ENCODE data around the gene SKAP1.
"Not testable (repeated sequence)": the region's sequence is repeated elsewhere in the genome, so short reads cannot be mapped to it uniquely, and the experiment has no call there.

Gene SKAP1

GRCh38 chr17:48427598-48427997 lies 2.4 kb downstream of the SKAP1 start:
- TF ChIP-seq, protein P1, sequence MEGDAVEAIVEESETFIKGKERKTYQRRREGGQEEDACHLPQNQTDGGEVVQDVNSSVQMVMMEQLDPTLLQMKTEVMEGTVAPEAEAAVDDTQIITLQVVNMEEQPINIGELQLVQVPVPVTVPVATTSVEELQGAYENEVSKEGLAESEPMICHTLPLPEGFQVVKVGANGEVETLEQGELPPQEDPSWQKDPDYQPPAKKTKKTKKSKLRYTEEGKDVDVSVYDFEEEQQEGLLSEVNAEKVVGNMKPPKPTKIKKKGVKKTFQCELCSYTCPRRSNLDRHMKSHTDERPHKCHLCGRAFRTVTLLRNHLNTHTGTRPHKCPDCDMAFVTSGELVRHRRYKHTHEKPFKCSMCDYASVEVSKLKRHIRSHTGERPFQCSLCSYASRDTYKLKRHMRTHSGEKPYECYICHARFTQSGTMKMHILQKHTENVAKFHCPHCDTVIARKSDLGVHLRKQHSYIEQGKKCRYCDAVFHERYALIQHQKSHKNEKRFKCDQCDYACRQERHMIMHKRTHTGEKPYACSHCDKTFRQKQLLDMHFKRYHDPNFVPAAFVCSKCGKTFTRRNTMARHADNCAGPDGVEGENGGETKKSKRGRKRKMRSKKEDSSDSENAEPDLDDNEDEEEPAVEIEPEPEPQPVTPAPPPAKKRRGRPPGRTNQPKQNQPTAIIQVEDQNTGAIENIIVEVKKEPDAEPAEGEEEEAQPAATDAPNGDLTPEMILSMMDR (conservative IDR thresholded peaks at IDR 0.05): no peak
- no peak for TF ChIP-seq ZFX (IDR thresholded peaks at IDR 0.05)
- no peak overlapping the region for H3K27ac ChIP-seq

DNA sequence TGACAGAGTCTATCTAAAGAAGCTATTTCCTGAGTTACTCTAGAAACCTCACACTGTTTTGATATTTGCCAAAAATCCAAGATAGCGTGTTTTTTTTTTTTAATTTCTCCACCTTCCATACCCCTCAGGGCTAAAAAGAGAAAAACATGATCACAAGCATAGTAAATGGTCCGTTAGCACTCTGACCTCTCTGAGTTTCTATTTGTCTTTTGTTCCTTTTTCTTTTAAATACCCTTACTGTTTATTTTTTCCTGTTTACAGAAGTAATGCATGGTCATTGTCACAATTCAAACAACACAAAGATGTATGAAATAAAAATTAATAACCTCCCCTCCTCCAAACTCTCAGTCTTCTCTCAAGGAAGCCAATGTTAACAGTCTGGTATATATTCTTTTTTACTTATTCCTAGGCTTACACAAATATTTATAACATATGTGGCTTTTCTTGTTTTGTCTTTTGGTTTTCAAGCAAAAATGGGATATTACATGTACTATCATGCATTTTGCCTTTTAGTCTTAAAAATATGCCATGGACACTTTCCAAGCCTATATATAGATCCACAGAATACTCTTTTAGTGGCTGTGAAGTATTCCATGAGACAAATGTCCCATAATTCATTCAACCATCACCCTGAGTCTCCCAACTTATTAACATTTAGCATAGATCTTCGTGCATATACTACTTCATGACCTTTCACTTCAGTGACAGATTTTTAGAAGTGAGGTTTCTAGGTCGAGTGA lies 3.1 kb downstream of the SKAP1 start:
- H3K27ac ChIP-seq: no peak overlapping the region
- no peak for TF ChIP-seq ZFX (IDR thresholded peaks at IDR 0.05)
- TF ChIP-seq, protein P1 (conservative IDR thresholded peaks at IDR 0.05): no peak

- no peak overlapping the region for H3K27ac ChIP-seq
- TF ChIP-seq ZFX (IDR thresholded peaks at IDR 0.05): no peak
- TF ChIP-seq, protein P1 (conservative IDR thresholded peaks at IDR 0.05): no peak
Observed at GRCh38 chr17:48426019-48426665, 3.9 kb downstream of the SKAP1 start.

GRCh38 chr17:48422060-48422459 lies 8.0 kb downstream of the SKAP1 start:
- H3K27ac ChIP-seq: not testable (repeated sequence)

GRCh38 chr17:48420823-48421222 lies 9.2 kb downstream of the SKAP1 start:
- no peak for TF ChIP-seq ZFX (IDR thresholded peaks at IDR 0.05)
- TF ChIP-seq, protein P1 (conservative IDR thresholded peaks at IDR 0.05): no peak

DNA sequence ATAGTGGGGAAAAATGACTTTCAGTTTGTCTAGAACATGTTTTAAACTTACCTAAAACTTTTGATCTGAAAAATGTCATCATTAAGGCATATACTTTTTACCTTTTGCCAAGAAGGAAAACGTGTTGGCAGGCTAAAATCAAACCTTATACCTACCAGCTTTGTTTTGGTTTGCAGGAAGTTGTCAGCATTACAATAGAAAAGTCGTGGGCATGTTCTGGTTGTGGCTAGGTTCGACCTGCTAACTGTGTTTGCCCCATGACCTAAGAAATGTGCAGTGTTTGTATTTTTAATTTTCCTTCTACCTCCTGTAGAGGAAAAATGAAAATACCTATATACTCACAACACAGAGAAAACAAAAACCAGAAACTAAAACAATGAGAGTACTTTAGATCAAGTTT lies 13.0 kb downstream of the SKAP1 start:
- H3K27ac ChIP-seq: no peak overlapping the region
- no peak for TF ChIP-seq ZFX (IDR thresholded peaks at IDR 0.05)
- TF ChIP-seq, protein P1 (conservative IDR thresholded peaks at IDR 0.05): no peak

More at GRCh38 chr17:48420823-48421222, 9.2 kb downstream of the SKAP1 start:
- no peak overlapping the region for H3K27ac ChIP-seq

DNA sequence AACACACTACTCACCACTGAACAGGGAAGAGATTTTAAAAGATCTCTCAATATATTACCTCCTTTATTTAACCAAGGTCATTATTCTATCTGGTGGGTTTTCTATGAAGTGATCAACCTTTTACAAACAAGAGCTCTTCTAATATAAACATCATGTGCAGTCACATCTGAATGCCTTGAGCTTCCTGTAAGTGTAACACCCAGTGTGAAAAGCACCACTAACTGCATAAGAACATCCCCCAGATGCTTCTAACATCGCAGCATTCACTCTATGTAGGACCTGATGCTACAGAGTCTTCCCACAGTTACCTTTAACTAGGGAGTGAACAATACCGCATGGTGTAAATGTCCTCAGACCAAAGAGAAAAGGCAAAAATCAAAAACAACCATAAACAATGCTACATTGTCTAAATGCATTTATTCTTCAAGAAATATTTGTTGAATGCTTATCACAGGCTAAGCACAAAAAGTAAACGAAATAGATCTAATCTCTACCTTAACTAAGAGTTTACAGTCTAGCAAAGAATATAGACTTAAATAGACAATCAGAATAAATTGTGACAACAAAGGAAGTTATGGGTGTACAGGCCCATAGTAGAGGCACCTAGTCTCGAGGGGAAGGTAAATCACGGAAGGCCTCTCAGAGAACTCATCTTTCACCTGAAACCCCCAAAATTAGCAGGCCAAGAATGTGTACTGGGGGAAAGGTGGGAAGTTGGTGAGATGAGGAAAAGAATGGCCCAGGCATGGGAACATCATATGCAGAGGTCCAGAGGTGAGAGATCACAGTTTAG lies 16.2 kb downstream of the SKAP1 start:
- TF ChIP-seq, protein P1 (conservative IDR thresholded peaks at IDR 0.05): no peak
- no peak for TF ChIP-seq ZFX (IDR thresholded peaks at IDR 0.05)
- no peak overlapping the region for H3K27ac ChIP-seq

All from C4-2B (cell line).